Nephron progenitor cell (in vitro differentiated cells): ENCODE measurements around the gene CDKL4.
"Not testable (repeated sequence)": the region's sequence is repeated elsewhere in the genome, so short reads cannot be mapped to it uniquely, and the experiment has no call there.

Experiments
- DNase-seq: peaks from one replicate; pipeline ENCODE4 v3.0.0; 2021
- H3K27ac Mint-ChIP-seq: 2 replicates; pipeline ENCODE4 v1.8.0; 2021; ENCODE audit warnings: mild to moderate bottlenecking, moderate library complexity, mixed read lengths
- H3K27me3 Mint-ChIP-seq: 2 replicates; pipeline ENCODE4 v1.8.0; 2021; ENCODE audit warnings: mild to moderate bottlenecking, low read depth, mixed read lengths; ENCODE audit not compliant: poor library complexity
- H3K36me3 Mint-ChIP-seq: 2 replicates; pipeline ENCODE4 v1.8.0; 2021; ENCODE audit warnings: low read depth, mixed read lengths
- H3K4me1 Mint-ChIP-seq: 2 replicates; pipeline ENCODE4 v1.8.0; 2021; ENCODE audit warnings: mixed read lengths
- H3K4me3 Mint-ChIP-seq: 2 replicates; pipeline ENCODE4 v1.8.0; 2021; ENCODE audit warnings: mild to moderate bottlenecking, moderate library complexity, mixed read lengths
- H3K9me3 Mint-ChIP-seq: 2 replicates; pipeline ENCODE4 v1.8.0; 2021; ENCODE audit warnings: mild to moderate bottlenecking, moderate library complexity, mixed read lengths
- TF ChIP-seq, protein P1 (sequence below): fragments of 200-600 bp; sonication (generic); IDR thresholded peaks from 2 replicates; pipeline ENCODE4 v1.5.0; 2021; ENCODE audit warnings: antibody characterized with exemption

CDKL4 gene

DNA sequence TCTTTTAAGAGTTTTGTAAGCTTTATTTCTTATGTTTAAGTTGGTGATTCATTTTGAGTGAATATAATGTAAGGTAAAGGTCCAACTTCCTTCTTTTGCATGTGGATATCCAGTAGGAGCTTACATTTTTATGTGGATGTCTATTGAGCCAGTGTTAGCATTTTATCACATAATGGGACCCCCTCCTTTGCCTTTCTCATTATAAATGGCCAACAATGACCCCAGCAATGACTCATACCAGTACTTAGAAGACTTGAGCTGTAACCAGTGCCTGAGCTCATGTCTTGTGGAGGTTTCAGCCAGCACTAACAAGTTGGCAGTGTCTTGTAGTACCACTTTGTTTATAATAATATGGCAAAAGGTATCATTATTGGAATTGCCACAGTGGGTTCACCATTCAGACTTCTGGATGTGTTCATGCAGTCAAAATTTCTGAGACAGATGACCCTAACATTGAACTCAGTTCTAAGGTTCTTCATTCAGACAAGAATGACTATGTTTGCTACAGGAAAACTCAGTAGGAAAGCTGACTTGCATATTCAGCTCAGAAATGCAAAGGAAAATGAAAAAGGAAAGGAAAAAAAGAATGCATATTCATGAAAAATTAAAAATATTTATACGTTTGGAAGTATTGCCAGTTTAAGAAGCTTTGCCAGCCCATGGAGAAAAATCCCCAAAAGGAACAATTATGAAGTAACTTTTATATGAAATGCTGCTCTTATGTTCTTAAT is 41.0 kb downstream of the CDKL4 start:
- H3K4me3 Mint-ChIP-seq = no peak overlapping the region
- H3K36me3 Mint-ChIP-seq = no peaks in the 10 kb centered on the region
- H3K4me1 Mint-ChIP-seq = no peaks in the 10 kb centered on the region
- H3K27ac Mint-ChIP-seq = no peak overlapping the region
- no peaks in the 10 kb centered on the region for H3K27me3 Mint-ChIP-seq
- TF ChIP-seq, protein P1, sequence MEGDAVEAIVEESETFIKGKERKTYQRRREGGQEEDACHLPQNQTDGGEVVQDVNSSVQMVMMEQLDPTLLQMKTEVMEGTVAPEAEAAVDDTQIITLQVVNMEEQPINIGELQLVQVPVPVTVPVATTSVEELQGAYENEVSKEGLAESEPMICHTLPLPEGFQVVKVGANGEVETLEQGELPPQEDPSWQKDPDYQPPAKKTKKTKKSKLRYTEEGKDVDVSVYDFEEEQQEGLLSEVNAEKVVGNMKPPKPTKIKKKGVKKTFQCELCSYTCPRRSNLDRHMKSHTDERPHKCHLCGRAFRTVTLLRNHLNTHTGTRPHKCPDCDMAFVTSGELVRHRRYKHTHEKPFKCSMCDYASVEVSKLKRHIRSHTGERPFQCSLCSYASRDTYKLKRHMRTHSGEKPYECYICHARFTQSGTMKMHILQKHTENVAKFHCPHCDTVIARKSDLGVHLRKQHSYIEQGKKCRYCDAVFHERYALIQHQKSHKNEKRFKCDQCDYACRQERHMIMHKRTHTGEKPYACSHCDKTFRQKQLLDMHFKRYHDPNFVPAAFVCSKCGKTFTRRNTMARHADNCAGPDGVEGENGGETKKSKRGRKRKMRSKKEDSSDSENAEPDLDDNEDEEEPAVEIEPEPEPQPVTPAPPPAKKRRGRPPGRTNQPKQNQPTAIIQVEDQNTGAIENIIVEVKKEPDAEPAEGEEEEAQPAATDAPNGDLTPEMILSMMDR = no peak
- DNase-seq = no peak
- peaks cover 28% of the 10 kb centered on the region for H3K9me3 Mint-ChIP-seq

DNA sequence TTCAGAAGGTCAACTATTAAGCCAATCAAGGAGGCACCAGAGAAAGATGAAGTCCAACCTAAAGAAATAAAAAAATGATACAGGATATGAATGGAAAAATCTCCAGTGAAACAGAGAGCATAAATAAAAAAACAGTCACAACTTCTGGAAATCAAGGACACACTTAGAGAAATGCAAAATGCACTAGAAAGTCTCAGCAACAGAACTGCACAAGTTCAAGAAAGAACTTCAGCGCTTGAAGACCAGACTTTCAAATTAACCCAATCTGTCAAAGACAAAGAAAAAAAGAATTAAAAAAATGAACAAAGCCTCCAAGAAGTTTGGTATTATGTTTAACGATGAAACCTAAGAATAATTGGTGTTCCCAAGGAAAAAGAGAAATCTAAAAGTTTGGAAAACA is 46.8 kb downstream of the CDKL4 start:
- not testable (repeated sequence) for H3K27me3 Mint-ChIP-seq, H3K27ac Mint-ChIP-seq, H3K4me1 Mint-ChIP-seq, DNase-seq, H3K36me3 Mint-ChIP-seq, H3K4me3 Mint-ChIP-seq
- peaks cover 47% of the 10 kb centered on the region for H3K9me3 Mint-ChIP-seq

DNA sequence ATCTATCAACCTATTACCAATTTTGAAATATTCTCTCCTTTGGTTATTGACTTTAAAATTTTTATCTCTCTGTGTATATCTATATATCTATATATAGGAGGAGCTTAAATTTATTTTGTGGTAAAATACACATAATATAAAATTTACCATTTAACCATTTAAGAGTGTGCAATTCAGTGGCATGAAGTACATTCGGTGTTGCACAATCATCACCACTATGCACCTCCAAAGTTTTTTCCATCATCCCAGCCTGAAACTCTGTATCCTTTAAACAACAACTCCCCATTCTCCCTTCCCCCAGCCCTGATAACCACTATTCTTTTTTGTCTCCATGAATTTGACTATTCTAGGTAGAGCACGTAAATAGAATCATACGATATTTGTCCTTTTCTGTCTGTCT is 49.1 kb downstream of the CDKL4 start:
- Mint-ChIP-seq H3K27ac (no peak overlapping the region), H3K36me3 (no peaks in the 10 kb centered on the region), H3K4me1 (no peaks in the 10 kb centered on the region), H3K27me3 (peaks cover 3% of the 10 kb centered on the region), H3K9me3 (peaks cover 31% of the 10 kb centered on the region), H3K4me3 (no peak overlapping the region)
- TF ChIP-seq, protein P1 = no peak
- no peak for DNase-seq

DNA sequence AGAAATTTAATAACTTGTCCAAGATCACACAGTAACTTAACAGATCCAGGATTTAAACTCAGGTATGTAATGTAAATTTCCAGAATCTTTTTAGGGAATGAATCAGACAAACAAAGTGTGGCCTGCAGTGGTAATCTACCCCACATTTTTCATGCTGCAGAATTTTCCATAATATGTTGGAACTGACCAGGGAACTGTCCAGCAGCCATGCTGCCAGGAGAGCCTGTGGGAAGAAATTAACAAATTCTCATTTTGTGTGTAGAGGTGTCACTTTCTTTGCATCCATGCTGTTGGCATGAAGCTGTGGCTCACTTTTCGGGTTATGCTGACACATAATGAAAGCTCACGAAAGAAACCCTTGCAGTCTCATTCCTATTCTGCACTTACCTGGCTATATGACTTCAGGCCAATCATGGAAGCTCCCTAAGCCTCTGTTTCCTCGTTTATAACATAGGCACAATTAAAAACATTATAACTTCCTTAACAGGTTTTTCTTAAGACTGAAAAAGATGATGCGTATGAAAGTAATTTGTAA is 54.7 kb downstream of the CDKL4 start:
- Mint-ChIP-seq H3K27me3 (peaks cover 4% of the 10 kb centered on the region), H3K4me1 (no peaks in the 10 kb centered on the region), H3K4me3 (no peak overlapping the region), H3K27ac (no peak overlapping the region), H3K36me3 (no peaks in the 10 kb centered on the region), H3K9me3 (no peaks in the 10 kb centered on the region)
- TF ChIP-seq, protein P1 = no peak
- DNase-seq = no peak

DNA sequence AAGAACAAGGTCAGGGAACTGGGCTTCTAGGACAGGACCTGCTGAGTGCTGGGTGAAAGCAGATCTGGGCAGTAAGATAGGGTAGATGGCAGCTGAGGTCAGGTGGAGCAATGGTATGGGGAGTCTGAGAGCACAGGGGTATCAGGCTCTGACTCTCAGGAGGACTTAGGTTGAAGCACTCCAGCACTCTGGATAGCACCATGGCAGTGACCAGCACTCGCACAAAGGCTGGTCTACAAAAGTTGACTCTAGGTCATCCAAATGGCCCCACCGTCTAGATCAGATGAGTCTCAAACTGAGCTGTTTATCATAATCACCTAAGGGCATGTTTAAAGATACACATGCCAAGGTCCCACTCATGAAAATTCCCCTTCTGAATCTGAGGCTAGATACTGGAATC is 60.1 kb downstream of the CDKL4 start:
- no peaks in the 10 kb centered on the region for H3K9me3 Mint-ChIP-seq
- peaks cover 7% of the 10 kb centered on the region for H3K27me3 Mint-ChIP-seq
- H3K36me3 Mint-ChIP-seq = no peaks in the 10 kb centered on the region
- TF ChIP-seq, protein P1 = no peak
- H3K4me1 Mint-ChIP-seq = peaks cover 25% of the 10 kb centered on the region
- DNase-seq = no peak
- no peak overlapping the region for H3K27ac Mint-ChIP-seq
- no peak overlapping the region for H3K4me3 Mint-ChIP-seq

DNA sequence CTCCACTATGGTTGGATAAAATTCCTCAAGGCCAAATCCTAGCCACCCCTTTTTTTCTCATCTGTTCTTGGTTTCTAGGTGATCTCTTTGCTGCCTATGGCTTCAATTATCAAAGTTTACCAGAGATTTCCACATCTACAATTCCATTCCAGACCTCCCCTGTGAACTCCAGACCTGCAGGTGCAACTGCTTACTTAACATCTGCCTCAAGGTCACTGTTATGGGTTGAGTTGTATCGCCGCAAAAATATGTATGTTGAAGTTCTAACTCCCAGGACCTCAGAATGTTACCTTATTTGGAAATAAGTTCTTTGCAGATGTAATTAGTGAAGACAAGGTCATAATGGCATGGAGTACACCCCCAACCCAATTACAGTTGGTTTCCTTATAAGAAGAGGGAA is 62.5 kb downstream of the CDKL4 start:
- H3K9me3 Mint-ChIP-seq = no peaks in the 10 kb centered on the region
- no peaks in the 10 kb centered on the region for H3K36me3 Mint-ChIP-seq
- H3K27me3 Mint-ChIP-seq = peaks cover 5% of the 10 kb centered on the region
- no peak for DNase-seq
- peaks cover 30% of the 10 kb centered on the region for H3K4me1 Mint-ChIP-seq
- TF ChIP-seq, protein P1 = no peak
- H3K27ac Mint-ChIP-seq = peak overlapping the region; percentile 4
- no peak overlapping the region for H3K4me3 Mint-ChIP-seq
